H9 (cell line): ENCODE results near the gene IMMP2L. TPM values are rescaled to one million over a fixed set of nuclear protein-coding genes. Genes with fewer than 3 reads are reported as not detected.
"Not testable (repeated sequence)": the region's sequence is repeated elsewhere in the genome, so short reads cannot be mapped to it uniquely, and the experiment has no call there.

Experiments
- DNase-seq: peaks from one replicate; pipeline ENCODE4 v3.0.0-alpha.2; 2017
- H2AFZ ChIP-seq: one replicate; pipeline ENCODE4 v1.6.1; 2013; ENCODE audit warnings: mild to moderate bottlenecking, low read length, control low read depth, moderate library complexity
- H2AK5ac ChIP-seq: 2 replicates; pipeline ENCODE4 v1.6.1; 2013; ENCODE audit warnings: low read length, control low read depth, mixed read lengths; ENCODE audit not compliant: insufficient read length
- H2BK120ac ChIP-seq: one replicate; pipeline ENCODE4 v1.6.1; 2013; ENCODE audit warnings: low read depth, mild to moderate bottlenecking, low read length, control low read depth, inconsistent platforms; ENCODE audit not compliant: poor library complexity, severe bottlenecking
- H2BK12ac ChIP-seq: 2 replicates; pipeline ENCODE4 v1.6.1; 2013; ENCODE audit warnings: low read length, control low read depth, mixed read lengths, low read depth; ENCODE audit not compliant: insufficient read length
- H2BK15ac ChIP-seq: 2 replicates; pipeline ENCODE4 v1.6.1; 2013; ENCODE audit warnings: low read depth, low read length, control low read depth
- H2BK20ac ChIP-seq: one replicate; pipeline ENCODE4 v1.6.1; 2013; ENCODE audit warnings: low read depth, mild to moderate bottlenecking, low read length, control low read depth, inconsistent platforms; ENCODE audit not compliant: poor library complexity, severe bottlenecking
- H2BK5ac ChIP-seq: 2 replicates; pipeline ENCODE4 v1.6.1; 2013; ENCODE audit warnings: low read length, control low read depth, mixed read lengths; ENCODE audit not compliant: insufficient read length
- H3K14ac ChIP-seq: 2 replicates; pipeline ENCODE4 v1.6.1; 2013; ENCODE audit warnings: low read length, control low read depth; ENCODE audit not compliant: insufficient read depth
- H3K18ac ChIP-seq: 2 replicates; pipeline ENCODE4 v1.6.1; 2013; ENCODE audit warnings: low read depth, mild to moderate bottlenecking, mixed read lengths, low read length, control low read depth; ENCODE audit not compliant: insufficient read length
- H3K23ac ChIP-seq: 2 replicates; pipeline ENCODE4 v1.6.1; 2013; ENCODE audit warnings: low read length, control low read depth, mixed read lengths, low read depth; ENCODE audit not compliant: insufficient read length
- H3K23me2 ChIP-seq: 2 replicates; pipeline ENCODE4 v1.6.1; 2013; ENCODE audit warnings: low read depth, mild to moderate bottlenecking, mixed read lengths, low read length, control low read depth; ENCODE audit not compliant: insufficient read length, poor library complexity, severe bottlenecking
- H3K27ac ChIP-seq: 2 replicates; pipeline ENCODE4 v1.5.1; 2013; ENCODE audit warnings: low read length, control low read depth, mixed read lengths, low read depth; ENCODE audit not compliant: insufficient read length
- H3K27me3 ChIP-seq: 2 replicates; pipeline ENCODE4 v1.6.1; 2013; ENCODE audit warnings: low read length, control low read depth, inconsistent platforms; ENCODE audit not compliant: insufficient read depth
- H3K4ac ChIP-seq: 2 replicates; pipeline ENCODE4 v1.6.1; 2013; ENCODE audit warnings: low read depth, mild to moderate bottlenecking, control low read depth, inconsistent platforms, low read length, moderate library complexity
- H3K4me1 ChIP-seq: 2 replicates; pipeline ENCODE4 v1.6.1; 2013; ENCODE audit warnings: low read length, control low read depth, inconsistent platforms; ENCODE audit not compliant: insufficient read depth
- H3K4me2 ChIP-seq: 2 replicates; pipeline ENCODE4 v1.6.1; 2013; ENCODE audit warnings: low read length, control low read depth, mixed read lengths; ENCODE audit not compliant: insufficient read length, insufficient read depth
- H3K56ac ChIP-seq: 2 replicates; pipeline ENCODE4 v1.6.1; 2013; ENCODE audit warnings: low read depth, mild to moderate bottlenecking, mixed read lengths, low read length, control low read depth; ENCODE audit not compliant: insufficient read length
- H3K79me1 ChIP-seq: 2 replicates; pipeline ENCODE4 v1.6.1; 2013; ENCODE audit warnings: low read depth, mild to moderate bottlenecking, moderate library complexity, low read length, control low read depth, inconsistent platforms; ENCODE audit not compliant: insufficient read depth, poor library complexity, severe bottlenecking
- H3K79me2 ChIP-seq: 2 replicates; pipeline ENCODE4 v1.6.1; 2013; ENCODE audit warnings: low read length, control low read depth, inconsistent platforms; ENCODE audit not compliant: insufficient read depth
- H3K9ac ChIP-seq: 2 replicates; pipeline ENCODE4 v1.6.1; 2013; ENCODE audit warnings: low read length, control low read depth, mixed read lengths; ENCODE audit not compliant: insufficient read length; ENCODE audit errors: extremely low read depth
- H3K9me3 ChIP-seq: one replicate; pipeline ENCODE4 v1.6.1; 2013; ENCODE audit warnings: low read depth, low read length, inconsistent platforms; ENCODE audit not compliant: control insufficient read depth
- H3T11ph ChIP-seq: one replicate; pipeline ENCODE4 v1.6.1; 2013; ENCODE audit warnings: mild to moderate bottlenecking, low read length, control low read depth, inconsistent platforms
- H4K20me1 ChIP-seq: one replicate; pipeline ENCODE4 v1.6.1; 2013; ENCODE audit not compliant: control insufficient read depth, insufficient read length, insufficient read depth
- H4K5ac ChIP-seq: 2 replicates; pipeline ENCODE4 v1.6.1; 2013; ENCODE audit warnings: low read depth, mild to moderate bottlenecking, mixed read lengths, low read length, control low read depth; ENCODE audit not compliant: insufficient read length
- H4K8ac ChIP-seq: replicated peaks from 2 replicates; pipeline ENCODE4 v1.6.1; 2013; ENCODE audit warnings: low read length, control low read depth, mixed read lengths, low read depth; ENCODE audit not compliant: insufficient read length
- H4K91ac ChIP-seq: 2 replicates; pipeline ENCODE4 v1.6.1; 2013; ENCODE audit warnings: low read depth, mild to moderate bottlenecking, moderate library complexity, mixed read lengths, low read length, control low read depth; ENCODE audit not compliant: insufficient read length
- H3K27ac Mint-ChIP-seq, 3 experiments: 2 replicates in 2 of 3; 3 replicates in 1 of 3; pipeline ENCODE4 v1.8.0; 2020 to 2021; ENCODE audit warnings: mixed read lengths in 3 of 3, mild to moderate bottlenecking in 1 of 3, moderate library complexity in 1 of 3
- H3K27me3 Mint-ChIP-seq: 2 replicates; pipeline ENCODE4 v1.8.0; 2021; ENCODE audit warnings: low read depth, mild to moderate bottlenecking, moderate library complexity, mixed read lengths
- H3K36me3 Mint-ChIP-seq, 3 experiments: 2 replicates in 2 of 3; 3 replicates in 1 of 3; pipeline ENCODE4 v1.8.0; 2020 to 2021; ENCODE audit warnings: low read depth in 3 of 3, mixed read lengths in 3 of 3; ENCODE audit not compliant: insufficient read depth in 1 of 3
- H3K4me1 Mint-ChIP-seq, 2 experiments: 2 replicates each; pipeline ENCODE4 v1.8.0; 2020; ENCODE audit warnings: mixed read lengths in 2 of 2
- H3K4me3 Mint-ChIP-seq, 2 experiments: 2 replicates in 1 of 2; 3 replicates in 1 of 2; pipeline ENCODE4 v1.8.0; 2020 to 2021; ENCODE audit warnings: mild to moderate bottlenecking in 2 of 2, mixed read lengths in 2 of 2, moderate library complexity in 1 of 2
- H3K9me3 Mint-ChIP-seq, 2 experiments: 2 replicates in 1 of 2; 3 replicates in 1 of 2; pipeline ENCODE4 v1.8.0; 2020; ENCODE audit warnings: mild to moderate bottlenecking in 2 of 2, mixed read lengths in 2 of 2, moderate library complexity in 1 of 2
- WGBS: extraction: QIAGEN DNeasy Blood & Tissue Kit; methylation state at CpG from one replicate; pipeline ENCODE4 v1.1.7; 2013; ENCODE audit warnings: missing lambda C conversion rate, low lambda C conversion rate, mixed read lengths; ENCODE audit not compliant: insufficient read length; ENCODE audit errors: extremely low coverage; 5-methylcytosine and 5-hydroxymethylcytosine counted together
- long read RNA-seq: library from polyadenylated mRNA; unstranded; transcript quantifications from one replicate; pipeline ENCODE4 v2.0.0, GENCODE V29; 2020
- total RNA-seq: library from RNA; stranded (reverse); gene quantifications from 2 replicates; pipeline ENCODE4 v1.2.1, GENCODE V29; 2021
- TF ChIP-seq, protein P1 (sequence below): fragments of 200-600 bp; sonication (generic); conservative IDR thresholded peaks from 3 replicates; pipeline ENCODE4 v1.8.0; 2021; ENCODE audit warnings: antibody characterized with exemption, mild to moderate bottlenecking

The IMMP2L gene
- total RNA-seq: 10.5 and 14.7 TPM in 2 replicates
- long read RNA-seq, partial matches to known transcripts: 1 of 2 reads
- long read RNA-seq, other reads (novel, unspliced or antisense): 1 of 2 reads

DNA sequence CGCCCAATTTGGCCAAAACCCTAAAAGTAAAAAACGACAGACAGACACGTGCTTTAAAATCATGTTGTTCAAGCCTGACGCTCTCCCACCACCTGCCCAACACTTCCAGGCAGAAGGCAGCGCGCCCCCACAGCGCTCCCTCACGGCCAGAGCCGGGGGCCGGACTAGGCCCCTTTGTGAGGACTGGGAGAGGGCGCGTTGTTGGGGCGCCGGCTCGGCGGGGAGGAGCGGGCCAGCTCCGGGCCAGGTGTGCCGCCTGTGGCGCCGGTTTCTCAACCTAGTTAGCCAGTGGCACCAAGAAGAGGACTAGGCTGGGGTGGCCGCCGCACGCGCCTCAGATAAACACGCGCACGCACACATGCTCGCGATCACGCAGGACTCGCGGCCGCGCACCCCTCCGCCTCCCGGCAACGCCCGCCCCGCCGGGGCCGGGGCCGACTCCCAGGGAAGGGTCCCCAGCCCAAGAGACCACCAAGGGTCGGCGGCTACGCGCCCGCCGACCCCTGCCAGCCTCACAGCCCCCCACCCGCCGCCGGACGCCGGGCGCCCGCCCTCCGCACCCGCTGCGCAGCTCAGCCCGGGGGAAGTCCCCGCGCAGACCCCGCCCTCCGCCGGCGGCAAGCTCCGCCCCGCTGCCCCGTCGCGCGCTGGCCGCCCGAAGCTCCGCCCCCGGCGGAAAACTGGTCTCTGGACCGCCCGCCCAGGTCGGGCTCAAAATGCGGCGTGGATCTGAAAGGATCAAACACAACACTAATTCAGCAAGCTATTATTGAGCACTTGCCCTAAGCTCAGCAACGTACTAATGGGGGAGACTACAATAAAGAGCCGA is at the start of gene IMMP2L:
TSS of gene IMMP2L (minus strand) at position 589 of the 829 bp plus-strand sequence.
- H3K23me2 ChIP-seq: peaks cover 6% of the 10 kb centered on the region
- no CpG with 5 or more reads among the region's 84 CpGs for WGBS
- no peak within 1 kb of the TSS for H2BK5ac ChIP-seq
- Mint-ChIP-seq H3K27me3 (peaks cover 3% of the 10 kb centered on the region; the same call in 1 of the 2 replicates), H3K36me3 (peaks cover 0 to 16% (median 2%) of the 10 kb centered on the region in 3 experiments; a peak in 5 of 7 replicates), H3K4me3 (peak within 1 kb of the TSS; percentile 70 to 82), H3K9me3 (no peaks in the 10 kb centered on the region), H3K4me1 (peaks cover 22 to 27% of the 10 kb centered on the region in 2 experiments), H3K27ac (peak within 1 kb of the TSS; percentile 45 to 96 (median 59); a peak in 6 of 7 replicates)
- no peak within 1 kb of the TSS for H4K91ac ChIP-seq
- peak; percentile 84 for DNase-seq
- H3K9ac ChIP-seq: peak within 1 kb of the TSS; percentile 69
- H3K23ac ChIP-seq: no peak within 1 kb of the TSS
- peak within 1 kb of the TSS; percentile 94 for H3K18ac ChIP-seq
- peak within 1 kb of the TSS; percentile 71 for H3K4me2 ChIP-seq
- H3K14ac ChIP-seq: peak within 1 kb of the TSS; percentile 92
- TF ChIP-seq, protein P1, sequence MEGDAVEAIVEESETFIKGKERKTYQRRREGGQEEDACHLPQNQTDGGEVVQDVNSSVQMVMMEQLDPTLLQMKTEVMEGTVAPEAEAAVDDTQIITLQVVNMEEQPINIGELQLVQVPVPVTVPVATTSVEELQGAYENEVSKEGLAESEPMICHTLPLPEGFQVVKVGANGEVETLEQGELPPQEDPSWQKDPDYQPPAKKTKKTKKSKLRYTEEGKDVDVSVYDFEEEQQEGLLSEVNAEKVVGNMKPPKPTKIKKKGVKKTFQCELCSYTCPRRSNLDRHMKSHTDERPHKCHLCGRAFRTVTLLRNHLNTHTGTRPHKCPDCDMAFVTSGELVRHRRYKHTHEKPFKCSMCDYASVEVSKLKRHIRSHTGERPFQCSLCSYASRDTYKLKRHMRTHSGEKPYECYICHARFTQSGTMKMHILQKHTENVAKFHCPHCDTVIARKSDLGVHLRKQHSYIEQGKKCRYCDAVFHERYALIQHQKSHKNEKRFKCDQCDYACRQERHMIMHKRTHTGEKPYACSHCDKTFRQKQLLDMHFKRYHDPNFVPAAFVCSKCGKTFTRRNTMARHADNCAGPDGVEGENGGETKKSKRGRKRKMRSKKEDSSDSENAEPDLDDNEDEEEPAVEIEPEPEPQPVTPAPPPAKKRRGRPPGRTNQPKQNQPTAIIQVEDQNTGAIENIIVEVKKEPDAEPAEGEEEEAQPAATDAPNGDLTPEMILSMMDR: peak; percentile 49; the same call in 2 of the 3 replicates
- no peaks in the 10 kb centered on the region for H3K79me1 ChIP-seq
- no peak within 1 kb of the TSS for H3K56ac ChIP-seq
- H2BK15ac ChIP-seq: no peak within 1 kb of the TSS
- no peak within 1 kb of the TSS for H3K27ac ChIP-seq
- no peak within 1 kb of the TSS for H4K5ac ChIP-seq
- no peak within 1 kb of the TSS; the same call in 1 of the 2 replicates for H3K4ac ChIP-seq
- H3K79me2 ChIP-seq: no peaks in the 10 kb centered on the region
- H4K8ac ChIP-seq: no peak within 1 kb of the TSS
- no peak within 1 kb of the TSS for H2BK120ac ChIP-seq
- peak within 1 kb of the TSS; percentile 98 for H2AFZ ChIP-seq
- no peaks in the 10 kb centered on the region for H3K27me3 ChIP-seq
- H2BK20ac ChIP-seq: peak within 1 kb of the TSS; percentile 1
- no peaks in the 10 kb centered on the region for H4K20me1 ChIP-seq
- H3K9me3 ChIP-seq: no peaks in the 10 kb centered on the region
- no peak within 1 kb of the TSS for H2AK5ac ChIP-seq
- H3K4me1 ChIP-seq: no peaks in the 10 kb centered on the region
- H3T11ph ChIP-seq: no peak within 1 kb of the TSS
- H2BK12ac ChIP-seq: no peak within 1 kb of the TSS

DNA sequence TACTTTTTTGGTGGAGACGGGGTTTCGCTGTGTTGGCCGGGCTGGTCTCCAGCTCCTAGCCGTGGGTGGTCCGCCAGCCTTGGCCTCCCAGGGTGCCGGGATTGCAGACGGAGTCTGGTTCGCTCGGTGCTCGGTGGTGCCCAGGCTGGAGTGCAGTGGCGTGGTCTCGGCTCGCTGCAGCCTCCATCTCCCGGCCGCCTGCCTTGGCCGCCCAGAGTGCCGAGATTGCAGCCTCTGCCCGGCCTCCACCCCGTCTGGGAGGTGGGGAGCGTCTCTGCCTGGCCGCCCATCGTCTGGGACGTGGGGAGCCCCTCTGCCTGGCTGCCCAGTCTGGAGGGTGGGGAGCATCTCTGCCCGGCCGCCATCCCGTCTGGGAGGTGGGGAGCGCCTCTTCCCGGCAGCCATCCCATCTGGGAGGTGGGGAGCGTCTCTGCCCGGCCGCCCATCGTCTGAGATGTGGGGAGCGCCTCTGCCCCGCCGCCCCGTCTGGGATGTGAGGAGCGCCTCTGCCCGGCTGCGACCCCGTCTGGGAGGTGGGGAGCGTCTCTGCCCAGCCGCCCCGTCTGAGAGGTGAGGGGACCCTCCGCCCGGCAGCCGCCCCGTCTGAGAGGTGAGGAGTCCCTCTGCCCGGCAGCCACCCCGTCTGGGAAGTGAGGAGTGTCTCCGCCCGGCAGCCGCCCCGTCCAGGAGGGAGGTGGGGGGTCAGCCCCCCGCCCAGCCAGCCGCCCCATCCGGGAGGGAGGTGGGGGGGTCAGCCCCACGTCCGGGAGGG is 47.4 kb upstream of the IMMP2L start:
- Mint-ChIP-seq H3K4me1 (peaks cover 4 to 12% of the 10 kb centered on the region in 2 experiments; a peak in 3 of 4 replicates), H3K9me3 (peaks cover 8 to 15% of the 10 kb centered on the region in 2 experiments; a peak in 4 of 5 replicates)
- not testable (repeated sequence) for H3K27ac Mint-ChIP-seq, H3K56ac ChIP-seq, H2BK5ac ChIP-seq, H3K36me3 Mint-ChIP-seq, H3K79me2 ChIP-seq, H3K79me1 ChIP-seq, H3K4ac ChIP-seq, H2BK15ac ChIP-seq, H3K23me2 ChIP-seq, H3K23ac ChIP-seq, H3K14ac ChIP-seq, H3K4me3 Mint-ChIP-seq, H2BK120ac ChIP-seq, H3K27me3 ChIP-seq, H4K20me1 ChIP-seq, H2BK20ac ChIP-seq, H3K4me1 ChIP-seq, H3K27ac ChIP-seq, H3K27me3 Mint-ChIP-seq, H3K4me2 ChIP-seq, DNase-seq, H3K9me3 ChIP-seq, H4K8ac ChIP-seq, H3K9ac ChIP-seq, H3T11ph ChIP-seq, H2AFZ ChIP-seq, H2AK5ac ChIP-seq, H4K91ac ChIP-seq, H4K5ac ChIP-seq, H2BK12ac ChIP-seq, H3K18ac ChIP-seq
- WGBS: no CpG with 5 or more reads among the region's 58 CpGs
